GM12874 (cell line): ENCODE results near the gene ZIC1.

ENCODE experiments used
- CTCF ChIP-seq: IDR thresholded peaks from 2 replicates; pipeline ENCODE4 v1.5.1; 2011; ENCODE audit warnings: low read depth, mild to moderate bottlenecking, control low read depth, low read length, moderate library complexity; ENCODE audit not compliant: insufficient read depth

ZIC1 gene

GRCh38 chr3:147405231-147406027, 3.7 kb upstream of the ZIC1 start:
- TF ChIP-seq CTCF: no peak

DNA sequence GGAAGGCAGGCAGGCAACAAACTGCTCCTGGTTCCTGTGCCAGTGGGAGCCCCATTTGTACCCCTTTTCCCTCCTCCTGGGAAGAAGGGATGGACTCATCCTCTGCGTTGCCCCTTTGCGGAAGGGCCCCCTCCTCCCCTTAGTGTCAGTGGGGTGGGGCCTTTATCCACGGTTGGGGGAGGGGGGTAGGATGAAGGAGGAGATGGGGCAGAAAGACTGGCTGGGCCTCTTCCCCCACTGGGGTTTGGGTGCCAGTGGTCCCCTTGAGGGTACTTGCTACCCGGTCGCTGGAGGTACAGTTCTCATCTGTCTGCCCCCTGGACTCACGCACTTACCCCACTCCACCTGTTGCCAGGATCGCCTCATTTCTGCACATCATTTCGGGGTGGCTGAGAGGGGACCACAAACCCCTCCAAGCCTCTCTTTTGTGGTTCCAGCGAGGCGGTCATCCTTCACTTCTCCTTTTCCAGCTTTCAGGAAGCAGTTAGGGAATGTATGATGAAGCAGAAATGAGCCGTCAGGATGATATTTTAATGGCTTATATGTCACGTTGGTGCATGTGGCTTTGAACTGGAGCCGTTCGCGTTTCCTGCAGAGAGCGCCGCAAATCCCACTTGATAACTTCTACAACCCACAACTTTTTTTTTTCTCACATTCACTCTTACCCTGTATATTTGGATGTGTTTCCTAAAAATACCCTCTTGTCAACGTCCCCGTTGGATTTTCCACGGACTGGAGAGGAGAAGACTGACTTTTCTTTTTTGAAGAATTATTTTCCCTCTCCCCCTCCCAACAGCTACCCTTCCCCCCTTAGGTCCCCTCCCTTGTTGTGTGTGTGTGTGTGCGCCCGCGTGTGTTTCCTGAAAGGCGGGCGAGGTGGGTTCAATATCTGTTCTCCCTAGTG, 2.9 kb upstream of the ZIC1 start, which contains the start of gene ZIC4:
Gene ZIC4, minus strand, starts transcription at position 516 of the 904 bp plus-strand sequence. CDS start 3,746 bp downstream, outside the sequence.
- no peak for TF ChIP-seq CTCF

DNA sequence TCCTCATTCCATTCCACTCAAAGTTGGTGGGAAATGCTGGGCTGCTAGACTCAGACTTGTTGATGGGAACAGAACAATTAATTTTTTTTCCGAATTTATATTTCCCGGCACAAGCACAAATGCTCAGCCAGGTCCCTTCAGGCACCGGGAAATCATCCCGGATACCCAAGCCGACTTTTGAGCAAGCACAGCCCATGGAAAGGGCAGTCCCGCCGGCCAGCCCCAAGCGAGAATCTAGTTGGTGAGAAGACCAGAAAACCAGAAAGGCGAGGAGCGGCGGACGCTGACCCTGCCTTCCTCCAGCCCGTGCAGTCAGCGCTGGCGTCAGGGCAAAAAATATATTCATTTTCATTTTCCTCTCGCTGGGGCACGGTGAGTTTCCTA, 2.1 kb upstream of the ZIC1 start:
- no peak for TF ChIP-seq CTCF

DNA sequence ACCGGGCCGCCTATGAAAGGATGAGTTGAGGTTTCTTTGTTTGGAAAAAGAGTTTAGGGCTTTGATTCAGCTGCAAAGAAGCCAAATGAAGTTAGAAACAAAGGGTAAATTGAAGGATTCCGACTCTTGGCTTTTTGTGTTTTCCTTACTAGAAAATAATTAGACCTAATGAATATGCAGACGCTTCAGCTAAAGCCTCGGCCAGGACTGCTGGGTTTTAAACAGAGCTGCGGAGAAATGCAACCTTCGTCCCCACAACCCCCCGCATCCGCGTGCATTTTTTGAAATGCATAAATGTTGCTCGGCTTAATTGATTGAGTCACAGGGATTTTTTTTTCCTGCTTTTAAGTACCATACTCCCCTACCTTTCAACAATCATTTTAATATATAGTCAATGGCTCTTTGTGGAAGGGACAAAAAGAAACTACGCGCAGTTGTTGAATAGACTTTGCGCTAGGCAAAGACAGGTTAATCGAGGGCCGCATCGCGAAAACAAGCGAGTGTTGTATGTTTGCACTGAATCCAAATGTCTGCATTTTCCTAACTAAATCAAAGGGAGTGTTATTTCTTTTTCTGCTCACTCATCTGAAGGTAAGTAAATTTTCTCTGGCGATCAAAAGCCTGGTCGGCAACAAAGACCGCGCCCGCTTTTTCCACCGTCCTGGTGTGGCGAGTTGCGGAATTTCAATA, 1.5 kb upstream of the ZIC1 start:
- no peak for TF ChIP-seq CTCF

- no peak for TF ChIP-seq CTCF
Observed at GRCh38 chr3:147408188-147409100, 721 bp upstream of the ZIC1 start.

DNA sequence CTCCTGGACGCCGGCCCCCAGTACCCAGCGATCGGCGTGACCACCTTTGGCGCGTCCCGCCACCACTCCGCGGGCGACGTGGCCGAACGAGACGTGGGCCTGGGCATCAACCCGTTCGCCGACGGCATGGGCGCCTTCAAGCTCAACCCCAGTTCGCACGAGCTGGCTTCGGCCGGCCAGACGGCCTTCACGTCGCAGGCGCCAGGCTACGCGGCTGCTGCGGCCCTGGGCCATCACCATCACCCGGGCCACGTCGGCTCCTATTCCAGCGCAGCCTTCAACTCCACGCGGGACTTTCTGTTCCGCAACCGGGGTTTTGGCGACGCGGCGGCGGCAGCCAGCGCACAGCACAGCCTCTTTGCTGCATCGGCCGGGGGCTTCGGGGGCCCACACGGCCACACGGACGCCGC, 956 bp downstream of the ZIC1 start:
- TF ChIP-seq CTCF: no peak
